GM18526 (cell line): ENCODE data around the gene YLPM1.

Experiments used
- POLR2A ChIP-seq: IDR thresholded peaks from 3 replicates; pipeline ENCODE4 v1.6.1; 2011; ENCODE audit not compliant: insufficient read length; ENCODE audit errors: extremely low read depth

The YLPM1 gene

DNA sequence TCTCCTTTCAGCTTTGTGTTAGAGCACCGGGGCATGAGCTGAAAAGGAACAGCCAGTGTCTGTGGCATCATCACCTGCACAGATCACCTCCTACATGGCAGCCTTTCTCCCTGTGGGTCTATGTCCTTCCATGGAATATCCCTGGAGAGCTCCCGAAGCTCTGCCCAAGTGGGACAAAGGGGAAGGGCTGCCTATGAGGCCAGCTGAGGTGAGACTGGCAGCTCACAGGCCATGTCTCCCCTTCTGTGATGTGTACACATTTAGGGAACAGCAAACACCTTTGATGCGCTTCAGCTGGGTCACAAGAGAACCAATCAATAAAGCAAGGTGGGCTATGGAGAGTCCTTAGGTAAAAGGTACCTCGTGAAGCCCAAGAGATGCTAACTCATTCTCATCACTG lies 108.7 kb downstream of the YLPM1 start:
- no peak for TF ChIP-seq POLR2A

DNA sequence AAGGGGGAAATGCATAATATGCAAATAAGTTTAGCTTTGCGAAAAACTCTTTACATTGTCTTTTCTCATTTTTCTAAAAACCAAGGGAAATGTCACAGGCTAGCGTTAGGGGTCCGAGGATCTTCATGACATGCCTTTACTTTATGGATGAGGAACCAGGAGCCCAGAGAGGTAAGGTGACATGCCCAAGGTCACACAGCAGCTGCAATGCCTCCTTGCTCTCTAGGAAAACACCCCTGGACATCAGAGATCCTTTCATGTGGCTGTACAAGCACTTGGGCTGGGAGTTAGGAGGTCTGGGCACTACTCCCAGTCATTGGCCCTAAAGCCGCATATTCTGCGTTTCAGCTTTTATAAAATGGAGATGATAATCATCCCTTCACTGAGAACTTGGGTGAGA lies 112.1 kb downstream of the YLPM1 start:
- no peak for TF ChIP-seq POLR2A

DNA sequence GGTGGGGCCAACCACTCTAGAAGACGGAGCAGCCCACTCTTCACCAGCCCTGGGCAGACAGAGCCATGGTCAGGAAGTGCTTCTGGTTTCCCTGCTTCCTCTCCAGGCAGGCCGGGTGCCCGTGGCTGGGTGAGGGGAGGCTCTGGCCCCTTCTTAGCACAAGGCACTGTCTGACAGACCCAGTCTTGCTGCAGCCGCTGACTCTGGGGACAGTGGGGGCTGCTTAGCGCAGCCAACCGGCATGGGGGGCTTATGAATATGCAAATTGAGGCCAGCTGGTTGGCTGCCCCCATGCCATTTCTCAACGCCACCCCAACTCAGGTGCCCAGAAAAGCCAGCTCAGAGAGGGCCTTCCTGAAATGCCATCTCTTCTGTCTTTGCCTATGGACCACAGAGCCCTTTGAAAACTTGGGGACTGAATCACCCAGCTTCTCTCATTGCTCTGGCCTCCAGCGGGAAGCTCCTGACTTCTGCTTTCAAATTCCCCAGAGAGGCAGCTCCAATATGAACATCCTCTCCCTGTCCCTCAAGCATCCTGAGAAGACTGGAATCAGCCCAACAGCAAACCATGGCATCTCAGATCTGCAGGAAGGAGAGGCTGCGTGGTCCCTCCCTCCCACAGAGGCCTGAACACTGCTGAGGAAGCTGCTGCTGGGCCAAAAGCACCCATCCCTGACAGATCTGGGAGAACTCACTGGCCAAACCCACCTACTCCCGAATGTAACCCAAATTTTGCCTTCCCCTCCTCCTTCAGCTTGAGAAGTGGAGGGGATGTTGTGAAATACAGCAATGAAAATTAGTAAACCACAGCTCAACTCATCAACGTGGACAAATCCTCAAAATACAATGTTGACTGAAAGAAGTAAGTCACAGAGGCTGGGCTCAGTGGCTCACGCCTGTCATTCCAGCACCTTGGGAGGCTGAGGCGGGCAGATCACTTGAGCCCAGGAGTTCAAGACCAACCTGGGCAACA lies 113.1 kb downstream of the YLPM1 start, which contains the start of gene PROX2:
Gene PROX2, minus strand, starts transcription at position 205 of the 973 bp plus-strand sequence. CDS start 12,311 bp downstream, outside the sequence.
- no peak for TF ChIP-seq POLR2A

DNA sequence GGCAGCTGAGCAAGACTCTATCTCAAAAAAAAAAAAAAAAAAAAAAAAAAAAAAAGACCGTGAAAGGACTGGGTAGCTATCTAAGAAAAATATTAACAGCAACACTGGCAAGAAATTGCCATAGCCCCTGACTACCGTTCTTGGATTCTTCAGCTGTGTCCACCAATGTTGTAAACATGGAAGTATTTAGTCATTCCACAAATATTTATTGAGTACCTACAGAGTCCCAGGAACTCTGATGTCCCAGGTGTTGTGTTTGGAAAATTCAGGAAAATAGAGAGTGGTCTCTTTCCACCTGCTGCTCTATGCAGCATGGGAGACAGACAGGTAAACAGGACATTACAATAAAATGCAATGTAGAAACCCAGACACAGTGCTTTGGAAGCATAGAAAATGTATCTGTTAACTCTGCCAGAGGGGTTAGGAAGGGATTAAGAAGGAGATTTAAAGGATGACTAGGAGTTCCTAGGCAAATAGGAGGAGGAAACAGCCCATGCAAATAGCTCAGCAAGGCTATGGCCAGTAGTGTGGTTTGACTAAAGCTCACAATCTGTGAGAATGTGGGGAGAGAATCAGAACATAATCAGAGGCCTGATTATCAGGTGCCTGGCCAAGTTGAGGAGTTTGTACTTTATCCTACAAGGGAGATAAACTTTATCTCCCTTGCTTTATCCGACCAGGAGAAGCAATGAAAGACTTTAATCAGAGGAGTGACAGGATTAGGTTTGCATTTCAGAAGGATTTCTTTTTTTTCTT lies 116.5 kb downstream of the YLPM1 start:
- no peak for TF ChIP-seq POLR2A

DNA sequence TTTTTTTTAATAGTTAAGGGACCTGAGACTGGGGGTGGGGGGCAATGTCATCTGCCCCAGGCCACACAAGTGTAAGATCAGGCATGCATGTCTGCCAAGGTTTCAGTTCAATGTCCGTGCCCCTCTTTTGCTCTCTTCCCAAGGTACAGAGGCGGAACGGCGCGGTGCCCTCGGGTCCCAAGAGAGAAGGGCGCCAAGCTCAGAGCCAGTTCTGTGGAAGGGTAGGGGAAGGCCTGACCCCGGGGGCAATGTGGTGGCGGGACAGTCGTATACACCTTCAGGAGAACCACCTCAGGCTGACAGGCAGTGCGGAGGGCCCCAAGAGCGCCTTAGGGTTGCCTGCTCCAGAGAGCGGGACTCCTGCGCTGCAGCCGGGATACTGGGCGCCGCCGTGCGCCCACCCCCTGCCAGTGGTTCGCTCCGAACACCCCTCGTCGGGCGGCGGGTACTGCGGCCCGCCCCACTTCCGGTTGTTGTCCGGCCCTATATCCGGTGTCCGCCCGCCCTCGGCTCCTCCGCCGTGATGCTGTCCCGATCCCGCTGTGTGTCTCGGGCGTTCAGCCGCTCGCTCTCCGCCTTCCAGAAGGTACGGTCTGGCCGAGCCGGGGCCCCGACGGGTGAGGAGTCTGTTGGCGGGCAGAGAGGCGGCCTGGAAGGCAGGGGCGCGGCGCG lies 118.5 kb downstream of the YLPM1 start, which contains the start of gene DLST:
Gene DLST, plus strand, starts transcription at position 486 of the 672 bp plus-strand sequence. Its CDS starts 38 bp downstream, at position 524.
- peak; percentile 94 for TF ChIP-seq POLR2A

DNA sequence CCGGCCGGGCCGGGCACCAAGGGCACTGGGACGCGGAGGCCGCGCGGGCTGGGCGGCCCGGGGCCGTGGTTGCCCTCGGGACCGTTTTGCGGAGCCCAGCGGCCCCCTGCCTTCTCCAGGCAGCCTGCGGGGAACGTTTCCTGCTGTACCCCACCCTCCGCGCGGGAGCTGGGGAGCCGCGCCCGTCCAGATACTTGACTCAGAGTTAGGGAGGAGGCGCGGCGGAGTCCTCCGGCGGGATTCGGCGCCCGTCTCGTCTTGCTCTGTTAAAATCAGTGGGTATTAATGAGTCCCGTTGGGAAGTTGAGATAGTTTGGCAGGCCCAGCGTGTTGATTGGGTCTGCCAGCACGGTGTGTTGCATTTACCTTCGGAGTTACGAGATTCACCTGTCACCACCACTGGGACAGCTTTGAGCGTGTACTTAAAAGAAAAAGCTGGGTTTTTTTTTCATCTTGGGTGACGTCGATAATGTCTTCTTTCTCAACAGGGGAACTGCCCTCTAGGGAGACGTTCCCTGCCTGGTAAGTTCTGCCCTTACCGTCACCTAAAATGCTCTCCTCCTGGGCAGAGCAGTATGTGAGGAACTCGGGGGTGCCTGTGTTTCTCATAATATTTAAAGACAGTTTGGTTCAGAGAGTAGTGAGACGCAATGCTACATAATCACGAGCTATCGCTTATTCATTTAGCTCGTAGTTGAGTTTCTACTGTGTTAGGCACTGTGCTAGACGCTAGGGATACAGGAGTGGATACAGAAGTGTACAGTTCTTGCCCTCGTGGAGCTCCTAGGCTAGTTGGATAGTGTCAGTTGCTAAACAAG lies 119.2 kb downstream of the YLPM1 start:
- TF ChIP-seq POLR2A = no peak
